ENCODE results near the gene SNRPA.

- TF ChIP-seq, protein P1, sequence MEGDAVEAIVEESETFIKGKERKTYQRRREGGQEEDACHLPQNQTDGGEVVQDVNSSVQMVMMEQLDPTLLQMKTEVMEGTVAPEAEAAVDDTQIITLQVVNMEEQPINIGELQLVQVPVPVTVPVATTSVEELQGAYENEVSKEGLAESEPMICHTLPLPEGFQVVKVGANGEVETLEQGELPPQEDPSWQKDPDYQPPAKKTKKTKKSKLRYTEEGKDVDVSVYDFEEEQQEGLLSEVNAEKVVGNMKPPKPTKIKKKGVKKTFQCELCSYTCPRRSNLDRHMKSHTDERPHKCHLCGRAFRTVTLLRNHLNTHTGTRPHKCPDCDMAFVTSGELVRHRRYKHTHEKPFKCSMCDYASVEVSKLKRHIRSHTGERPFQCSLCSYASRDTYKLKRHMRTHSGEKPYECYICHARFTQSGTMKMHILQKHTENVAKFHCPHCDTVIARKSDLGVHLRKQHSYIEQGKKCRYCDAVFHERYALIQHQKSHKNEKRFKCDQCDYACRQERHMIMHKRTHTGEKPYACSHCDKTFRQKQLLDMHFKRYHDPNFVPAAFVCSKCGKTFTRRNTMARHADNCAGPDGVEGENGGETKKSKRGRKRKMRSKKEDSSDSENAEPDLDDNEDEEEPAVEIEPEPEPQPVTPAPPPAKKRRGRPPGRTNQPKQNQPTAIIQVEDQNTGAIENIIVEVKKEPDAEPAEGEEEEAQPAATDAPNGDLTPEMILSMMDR (IDR thresholded peaks at IDR 0.05), result no peak
- no peak for TF ChIP-seq POLR2A (IDR thresholded peaks at IDR 0.05)
- no peak for TF ChIP-seq POLR2AphosphoS5 (IDR thresholded peaks at IDR 0.05)
Measured at GRCh38 chr19:40735013-40735771, 15.8 kb upstream of the SNRPA start.

Measured in breast epithelium (tissue), 3 donors.